Activated CD4-positive, CD25-positive, alpha-beta regulatory T cell treated with anti-CD3 and anti-CD28 coated beads, Interleukin-2, amount 50 U/mL, for 72 hours (primary cell): ENCODE data around the gene TSPAN8.
"Not testable (repeated sequence)": the region's sequence is repeated elsewhere in the genome, so short reads cannot be mapped to it uniquely, and the experiment has no call there.

Experiments used
- DNase-seq: peaks from one replicate; pipeline ENCODE4 v3.0.0; 2021

TSPAN8 gene

GRCh38 chr12:71124835-71125460 is 32.9 kb downstream of the TSPAN8 start:
- no peak for DNase-seq

- not testable (repeated sequence) for DNase-seq
Observed at GRCh38 chr12:71113148-71113547, 44.7 kb downstream of the TSPAN8 start.

DNA sequence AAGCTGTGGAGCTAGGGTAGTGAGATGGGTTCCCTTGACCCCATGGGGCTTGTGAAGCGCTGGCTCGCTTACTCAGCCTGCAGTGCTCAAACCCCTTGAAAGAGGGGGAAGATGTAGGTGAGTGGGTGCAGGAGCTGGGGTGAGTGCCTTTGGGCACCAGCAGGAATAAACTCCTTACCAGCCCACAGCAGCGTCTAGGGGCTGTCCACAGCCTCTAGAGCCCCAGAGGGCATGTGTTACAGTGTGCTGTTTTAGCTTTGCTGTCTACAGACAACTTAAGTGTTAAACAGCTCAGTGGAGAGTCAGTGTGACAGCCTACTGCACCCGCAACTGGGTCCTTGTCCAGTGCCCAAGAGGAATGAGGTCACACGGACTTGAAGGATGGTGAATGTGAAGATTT is 48.0 kb downstream of the TSPAN8 start:
- no peak for DNase-seq

GRCh38 chr12:71108355-71108754 is 49.4 kb downstream of the TSPAN8 start:
- no peak for DNase-seq

DNA sequence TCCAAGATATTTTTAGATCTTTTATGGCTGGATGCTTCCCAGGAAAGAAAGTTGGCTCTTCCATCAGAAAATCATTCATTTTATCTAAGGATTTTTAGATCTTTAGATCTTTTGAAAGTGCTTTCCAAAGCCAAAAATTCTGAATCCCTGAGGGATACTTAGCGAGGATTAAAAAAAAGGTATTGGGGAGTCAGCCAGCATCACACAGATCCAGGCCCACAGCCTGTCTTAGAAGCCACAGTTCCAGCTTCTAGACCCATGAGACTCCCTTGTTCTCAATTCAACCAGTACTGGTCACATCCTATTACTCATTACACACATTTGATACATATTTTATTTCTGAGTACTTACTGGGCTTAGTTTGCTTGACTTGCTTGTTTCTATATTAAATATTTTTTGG is 49.9 kb downstream of the TSPAN8 start:
- no peak for DNase-seq

DNA sequence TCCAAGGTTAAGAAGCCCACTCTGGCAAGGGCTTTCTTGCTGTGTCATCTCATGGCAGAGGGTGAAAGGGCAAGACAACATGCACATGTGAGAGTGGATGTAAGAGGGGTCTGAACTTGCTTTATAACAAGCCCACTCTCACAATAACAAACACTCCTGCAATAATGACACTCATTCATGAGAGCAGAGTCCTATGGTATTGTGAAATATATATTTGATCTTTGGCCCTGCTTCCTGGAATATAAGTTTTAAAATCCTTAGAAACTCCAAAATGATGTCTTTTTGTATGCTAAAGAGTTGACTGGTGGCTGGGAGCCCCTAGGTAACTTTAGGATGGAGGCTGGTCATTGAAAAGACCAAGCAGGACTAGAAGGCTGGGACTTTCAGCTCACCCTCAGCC is 51.8 kb downstream of the TSPAN8 start:
- no peak for DNase-seq

- DNase-seq = no peak
Observed at GRCh38 chr12:71092290-71092689, 65.5 kb downstream of the TSPAN8 start.

GRCh38 chr12:71090971-71091370 is 66.8 kb downstream of the TSPAN8 start:
- no peak for DNase-seq

- DNase-seq = no peak
Observed at GRCh38 chr12:71085575-71085974, 72.2 kb downstream of the TSPAN8 start.

DNA sequence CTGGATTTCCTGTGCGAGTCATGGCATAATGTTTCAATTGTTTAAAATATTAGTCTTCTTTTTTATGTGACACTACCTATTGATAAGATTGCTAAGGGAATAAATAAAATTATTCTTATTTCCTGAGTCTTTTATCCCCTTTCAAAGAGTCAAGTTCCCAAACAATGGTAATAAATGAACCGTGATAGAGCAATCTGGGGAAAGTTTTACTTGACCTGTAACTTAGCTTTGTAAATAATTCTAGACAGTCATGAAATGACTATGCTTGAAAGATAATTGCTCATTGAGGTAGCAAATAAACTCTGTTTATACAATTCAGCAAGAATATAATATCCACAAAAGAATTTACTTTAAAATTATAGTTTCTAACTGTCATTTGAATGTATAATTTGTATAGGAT is 82.1 kb downstream of the TSPAN8 start:
- DNase-seq = no peak
